ENCODE measurements around the gene FGF14.
A peak's percentile ranks its signal among the peaks of the same experiment; 100 is the strongest.
"Not testable (repeated sequence)": the region's sequence is repeated elsewhere in the genome, so short reads cannot be mapped to it uniquely, and the experiment has no call there.

The FGF14 gene

GRCh38 chr13:101869553-101869952 lies 532.3 kb downstream of the FGF14 start:
- DNase-seq (ENCODE audit: low spot score) = no peak

- DNase-seq (ENCODE audit: low spot score) = no peak
Observed at GRCh38 chr13:101868585-101869469, 533.0 kb downstream of the FGF14 start.

- DNase-seq (ENCODE audit: low spot score) = no peak
Observed at GRCh38 chr13:101866889-101867581, 534.8 kb downstream of the FGF14 start.

GRCh38 chr13:101858860-101859259 lies 543.0 kb downstream of the FGF14 start:
- DNase-seq (ENCODE audit: low spot score) = no peak

GRCh38 chr13:101846701-101847100 lies 555.1 kb downstream of the FGF14 start:
- DNase-seq (ENCODE audit: low spot score) = no peak

- no peak for DNase-seq (ENCODE audit: low spot score)
Observed at GRCh38 chr13:101846249-101846648, 555.6 kb downstream of the FGF14 start.

GRCh38 chr13:101845245-101846020 lies 556.4 kb downstream of the FGF14 start:
- DNase-seq (ENCODE audit: low spot score) = no peak

- DNase-seq (ENCODE audit: low spot score) = no peak
Observed at GRCh38 chr13:101841698-101842097, 560.1 kb downstream of the FGF14 start.

- DNase-seq (ENCODE audit: low spot score) = no peak
Observed at GRCh38 chr13:101838323-101838722, 563.5 kb downstream of the FGF14 start.

GRCh38 chr13:101837778-101838177 lies 564.1 kb downstream of the FGF14 start:
- DNase-seq (ENCODE audit: low spot score) = not testable (repeated sequence)

GRCh38 chr13:101837288-101837687 lies 564.6 kb downstream of the FGF14 start:
- no peak for DNase-seq (ENCODE audit: low spot score)

GRCh38 chr13:101835920-101836319 lies 565.9 kb downstream of the FGF14 start:
- peak; percentile 46 for DNase-seq (ENCODE audit: low spot score)

- no peak for DNase-seq (ENCODE audit: low spot score)
Observed at GRCh38 chr13:101833671-101834070, 568.2 kb downstream of the FGF14 start.

- DNase-seq (ENCODE audit: low spot score) = no peak
Observed at GRCh38 chr13:101830035-101830434, 571.8 kb downstream of the FGF14 start.

- no peak for DNase-seq (ENCODE audit: low spot score)
Observed at GRCh38 chr13:101829484-101829883, 572.4 kb downstream of the FGF14 start.

- DNase-seq (ENCODE audit: low spot score) = no peak
Observed at GRCh38 chr13:101828119-101828518, 573.7 kb downstream of the FGF14 start.

- DNase-seq (ENCODE audit: low spot score) = no peak
Observed at GRCh38 chr13:101817898-101818297, 584.0 kb downstream of the FGF14 start.

GRCh38 chr13:101811881-101812280 lies 590.0 kb downstream of the FGF14 start:
- DNase-seq (ENCODE audit: low spot score) = no peak

- DNase-seq (ENCODE audit: low spot score) = no peak
Observed at GRCh38 chr13:101811284-101811839, 590.5 kb downstream of the FGF14 start.

- no peak for DNase-seq (ENCODE audit: low spot score)
Observed at GRCh38 chr13:101799196-101799595, 602.7 kb downstream of the FGF14 start.

- no peak for DNase-seq (ENCODE audit: low spot score)
Observed at GRCh38 chr13:101798437-101798836, 603.4 kb downstream of the FGF14 start.

- no peak for DNase-seq (ENCODE audit: low spot score)
Observed at GRCh38 chr13:101795460-101795859, 606.4 kb downstream of the FGF14 start.
